ENCODE data around the gene S100A9.

DNA sequence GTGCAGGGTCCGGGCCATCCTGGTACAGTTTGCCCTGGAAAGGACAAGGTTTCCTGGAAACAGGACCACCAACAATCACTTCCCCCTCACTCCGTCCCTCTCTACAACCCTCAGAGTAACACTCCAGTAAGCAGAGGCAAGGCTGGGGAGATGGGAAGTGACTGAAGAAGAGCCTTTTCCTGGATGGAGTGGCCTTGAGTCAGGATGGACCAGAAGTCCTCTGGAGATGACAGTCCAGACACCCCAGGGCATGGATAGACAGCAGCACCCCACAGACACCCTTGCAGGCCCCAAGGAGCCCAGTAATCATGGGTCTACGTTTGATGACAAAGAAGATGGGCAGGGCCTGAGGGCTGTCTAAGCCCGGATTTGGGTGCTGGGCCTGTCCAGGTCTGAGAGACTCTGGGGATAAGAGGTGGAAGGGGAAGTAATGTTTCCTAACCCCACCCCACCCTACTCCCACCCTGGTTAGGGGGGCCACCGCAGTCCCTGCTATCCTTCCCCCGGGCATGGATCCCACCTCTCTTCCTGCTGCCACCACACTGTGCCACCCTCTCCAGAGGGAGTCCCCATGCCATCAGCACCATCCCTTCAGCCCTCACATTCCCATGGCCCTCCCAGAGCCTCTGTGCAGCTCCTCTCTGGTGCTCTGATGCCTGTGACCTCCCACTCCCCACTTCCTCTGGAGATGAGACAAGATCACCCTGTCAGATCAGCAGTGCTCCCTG, 40.4 kb downstream of the S100A9 start:
- TF ChIP-seq ZNF565 (CRISPR knock-in tag; conservative IDR thresholded peaks at IDR 0.05; ENCODE audit: low read depth) (no peak), ARNTL (CRISPR knock-in tag; IDR thresholded peaks at IDR 0.05; ENCODE audit: borderline replicate concordance, low read depth) (no peak), RARB (CRISPR knock-in tag; IDR thresholded peaks at IDR 0.05) (no peak), OSR1 (CRISPR knock-in tag; IDR thresholded peaks at IDR 0.05) (no peak), CSRNP3 (CRISPR knock-in tag; IDR thresholded peaks at IDR 0.05) (no peak), TOX (CRISPR knock-in tag; IDR thresholded peaks at IDR 0.05; ENCODE audit: borderline replicate concordance) (no peak)
- TF ChIP-seq, protein P1, sequence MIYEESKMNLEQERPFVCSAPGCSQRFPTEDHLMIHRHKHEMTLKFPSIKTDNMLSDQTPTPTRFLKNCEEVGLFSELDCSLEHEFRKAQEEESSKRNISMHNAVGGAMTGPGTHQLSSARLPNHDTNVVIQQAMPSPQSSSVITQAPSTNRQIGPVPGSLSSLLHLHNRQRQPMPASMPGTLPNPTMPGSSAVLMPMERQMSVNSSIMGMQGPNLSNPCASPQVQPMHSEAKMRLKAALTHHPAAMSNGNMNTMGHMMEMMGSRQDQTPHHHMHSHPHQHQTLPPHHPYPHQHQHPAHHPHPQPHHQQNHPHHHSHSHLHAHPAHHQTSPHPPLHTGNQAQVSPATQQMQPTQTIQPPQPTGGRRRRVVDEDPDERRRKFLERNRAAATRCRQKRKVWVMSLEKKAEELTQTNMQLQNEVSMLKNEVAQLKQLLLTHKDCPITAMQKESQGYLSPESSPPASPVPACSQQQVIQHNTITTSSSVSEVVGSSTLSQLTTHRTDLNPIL (CRISPR knock-in tag; IDR thresholded peaks at IDR 0.05; ENCODE audit: low read depth): no peak

Data from SK-N-SH treated with all-trans-retinoic acid at 6 μM for 48 hours (cell line).